ENCODE measurements around the gene AGBL1.

The AGBL1 gene

DNA sequence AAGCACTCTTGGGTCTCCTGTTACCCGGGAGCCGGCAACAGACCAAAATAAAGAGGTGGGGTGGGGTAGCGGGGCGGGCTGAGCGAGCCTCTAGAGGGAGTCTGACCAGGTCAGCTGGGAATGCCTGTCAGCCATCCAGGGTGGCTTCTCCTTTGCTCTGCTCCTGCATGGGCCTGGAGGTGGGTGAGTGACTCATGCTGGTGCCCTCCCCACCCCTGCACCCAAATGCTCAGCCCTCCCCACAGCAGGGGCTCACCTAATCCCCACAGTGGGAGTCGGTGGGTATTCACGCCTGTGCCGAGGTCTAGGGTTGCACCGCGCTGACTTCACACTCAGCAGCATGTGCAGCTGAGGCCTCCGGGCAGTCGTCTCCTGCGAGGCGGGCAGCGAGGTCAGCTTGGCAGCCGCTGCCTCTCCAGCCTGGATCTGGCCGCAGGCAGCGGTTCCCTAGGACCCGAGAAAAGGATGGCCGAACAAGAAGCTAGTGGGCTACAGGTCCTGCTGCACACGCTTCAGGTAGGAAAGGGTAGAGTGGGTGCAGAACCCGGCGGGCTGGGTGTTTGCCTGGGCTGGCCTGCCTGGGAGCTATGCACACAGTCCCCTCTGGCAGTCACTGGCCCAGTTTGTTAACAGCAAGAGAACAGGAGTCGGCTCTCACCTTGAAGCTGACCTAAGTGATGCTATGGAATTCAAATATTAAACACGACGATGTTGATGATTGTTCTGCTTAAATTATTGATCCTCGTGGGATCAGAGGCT is at the start of gene AGBL1:
Gene AGBL1, plus strand, starts transcription at position 364 of the 759 bp plus-strand sequence.
- DNase-seq, result no peak

DNA sequence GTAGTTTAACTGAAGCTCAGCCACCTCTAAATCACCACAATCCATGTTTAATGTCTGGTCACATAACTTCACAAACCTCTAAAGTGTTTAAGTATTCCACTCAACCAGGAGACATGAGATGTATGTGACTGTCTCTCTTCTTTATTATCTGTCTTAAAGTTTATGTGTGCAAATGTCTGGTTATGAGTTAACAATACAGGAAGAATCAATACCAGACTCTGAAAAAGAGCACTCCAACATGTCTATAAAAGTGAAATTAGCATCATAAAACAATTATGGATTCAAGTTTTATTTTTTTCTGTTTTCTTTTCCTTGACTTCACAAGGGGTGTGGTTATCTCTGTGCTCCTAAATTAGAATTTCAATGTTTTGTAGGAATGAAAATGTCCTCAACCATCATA is 44.8 kb upstream of the AGBL1 start:
- DNase-seq, result no peak

DNA sequence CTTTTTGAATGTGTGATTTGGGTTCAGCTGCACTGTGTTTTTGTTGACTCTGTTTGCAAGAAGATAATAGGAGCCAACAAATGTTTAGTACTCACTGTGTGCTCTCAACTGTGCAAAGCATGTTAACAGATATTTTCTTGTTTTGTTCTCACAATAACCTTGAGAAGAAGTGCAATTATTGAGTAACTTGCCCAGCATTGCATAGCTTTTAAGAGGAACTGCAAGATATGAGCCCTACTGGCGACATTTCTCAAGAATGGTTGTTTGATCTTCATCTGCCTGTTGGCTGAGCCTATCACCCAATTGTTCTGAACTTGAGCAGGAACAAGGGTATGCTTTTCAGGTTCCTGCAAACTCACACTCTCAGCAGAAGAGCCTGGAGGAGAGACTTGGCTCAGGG is 43.4 kb upstream of the AGBL1 start:
- no peak for DNase-seq

DNA sequence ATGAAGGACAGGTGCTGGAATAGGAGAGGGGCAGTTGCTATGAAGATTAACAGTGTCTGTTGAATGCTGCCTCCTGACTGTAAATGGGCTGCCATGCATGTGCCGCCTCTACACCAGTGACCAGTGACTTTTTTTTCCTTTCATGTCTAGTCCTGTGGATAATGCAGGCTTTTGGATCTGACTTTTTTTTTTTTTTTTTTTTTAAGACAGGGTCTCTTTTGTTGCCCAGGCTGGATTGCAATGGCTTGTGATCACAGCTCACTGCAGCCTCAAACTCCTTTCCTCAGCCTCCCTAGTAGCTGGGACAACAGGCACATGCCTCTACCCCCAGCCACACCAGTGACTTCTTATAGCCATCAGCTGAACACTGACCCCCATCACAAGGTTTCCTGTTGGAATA is 41.2 kb upstream of the AGBL1 start:
- no peak for DNase-seq

DNA sequence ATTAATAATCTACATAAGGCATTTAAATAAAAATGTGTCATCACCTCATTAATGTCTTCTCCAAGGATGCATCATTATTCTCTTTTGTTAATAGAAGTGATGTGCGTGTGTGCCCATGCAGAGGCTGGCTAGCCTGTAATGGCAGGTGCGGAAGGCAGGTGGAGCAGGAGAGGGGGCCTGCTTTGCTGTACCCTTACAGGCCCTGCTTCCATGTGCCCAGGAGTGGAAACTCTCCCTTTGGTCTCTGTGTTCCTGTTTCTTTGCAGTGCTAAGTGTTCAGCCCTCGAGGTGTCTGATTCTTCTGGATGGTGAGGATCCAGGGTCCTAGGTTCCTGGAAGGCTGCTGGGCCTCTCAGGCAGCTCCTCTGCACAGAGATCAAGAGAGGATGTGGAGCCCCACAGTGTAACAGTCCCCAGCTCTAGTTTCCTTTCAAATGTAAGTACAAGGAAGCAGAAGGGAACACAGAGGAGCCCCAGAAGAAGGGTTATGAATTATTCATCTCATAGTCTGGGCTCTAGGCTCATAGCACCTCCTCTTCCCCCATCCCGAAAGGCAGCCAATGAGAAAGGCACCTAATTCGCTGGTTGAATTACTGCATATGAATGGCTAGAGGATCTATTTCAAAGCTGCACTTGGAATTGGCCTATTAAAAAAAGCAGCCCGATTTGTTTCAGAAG is 39.2 kb upstream of the AGBL1 start:
- DNase-seq, result no peak

DNA sequence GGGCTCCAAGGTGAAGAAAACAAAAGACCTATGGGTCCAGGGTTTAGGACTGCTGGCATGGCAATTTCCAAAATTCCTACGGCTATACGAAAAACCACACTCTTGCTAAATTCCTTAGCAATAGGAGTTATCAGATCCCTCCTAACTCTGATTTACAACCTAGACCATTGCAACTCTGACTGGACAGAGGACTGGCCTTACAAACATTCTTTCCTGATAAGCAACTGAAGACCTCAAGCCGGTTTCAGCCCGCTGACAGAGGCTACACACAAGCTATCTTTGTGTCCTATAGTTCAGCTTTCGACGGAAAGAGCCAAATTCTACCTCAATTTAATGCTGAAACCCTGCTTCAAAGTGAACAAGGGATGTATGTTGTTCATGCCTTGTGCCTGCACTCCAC is 38.3 kb upstream of the AGBL1 start:
- DNase-seq, result no peak

DNA sequence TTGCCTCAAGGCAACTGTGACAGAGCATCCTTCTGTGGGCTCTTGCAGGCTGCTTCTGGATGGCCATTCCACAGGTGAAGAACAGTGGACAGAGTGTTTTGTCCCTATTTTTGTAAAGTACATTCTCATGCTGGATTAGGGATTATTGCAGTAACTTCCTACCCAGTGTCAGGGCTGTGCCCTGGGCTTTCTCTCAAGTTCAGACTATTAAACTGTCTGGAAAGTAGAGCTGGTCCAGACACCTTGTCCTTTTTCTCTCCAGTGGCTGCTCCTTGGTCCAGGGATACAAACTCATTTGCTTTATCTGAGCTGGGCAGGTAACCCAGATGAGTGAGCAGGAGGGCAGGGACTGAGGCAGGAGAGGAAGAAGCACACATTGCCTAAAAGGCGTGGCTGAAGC is 37.4 kb upstream of the AGBL1 start:
- DNase-seq, result no peak

DNA sequence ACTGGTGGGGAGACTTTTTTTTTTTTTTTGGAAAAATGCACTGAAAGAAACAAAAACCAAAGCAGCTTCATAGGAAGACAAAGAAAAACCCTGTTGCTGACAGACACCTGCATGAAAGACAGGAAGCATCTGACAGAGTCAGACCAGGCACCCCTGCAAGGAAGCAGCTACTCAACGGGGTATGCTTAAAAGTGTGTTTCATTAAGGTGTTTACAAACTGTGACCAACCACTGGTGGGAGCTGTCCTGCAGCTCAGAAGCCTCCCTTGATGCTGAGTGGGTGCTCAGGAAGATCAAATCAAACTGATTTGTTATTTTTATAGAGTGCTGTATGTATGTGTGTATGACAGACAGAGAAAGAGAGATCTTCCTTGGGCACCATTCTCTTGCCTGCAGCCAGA is 34.7 kb upstream of the AGBL1 start:
- no peak for DNase-seq

DNA sequence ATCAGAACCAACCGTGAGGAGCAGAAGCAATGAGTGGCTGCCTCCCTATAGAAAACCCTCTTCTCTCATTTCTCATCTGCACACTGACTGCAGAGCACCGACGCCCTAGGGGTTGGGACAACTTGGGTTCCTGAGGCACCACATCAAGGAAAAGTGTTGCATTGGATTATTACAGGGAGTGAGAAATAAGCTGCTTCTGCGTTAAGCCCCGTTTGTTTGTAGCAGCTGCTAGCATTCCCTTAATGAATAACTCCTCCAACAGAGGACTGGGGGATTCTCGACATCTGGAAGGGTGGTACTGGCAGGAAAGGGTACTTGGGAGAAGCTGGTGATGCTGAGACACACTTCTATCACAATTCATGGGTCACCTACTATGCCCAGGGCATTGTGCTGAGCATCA is 25.3 kb upstream of the AGBL1 start:
- DNase-seq, result no peak

DNA sequence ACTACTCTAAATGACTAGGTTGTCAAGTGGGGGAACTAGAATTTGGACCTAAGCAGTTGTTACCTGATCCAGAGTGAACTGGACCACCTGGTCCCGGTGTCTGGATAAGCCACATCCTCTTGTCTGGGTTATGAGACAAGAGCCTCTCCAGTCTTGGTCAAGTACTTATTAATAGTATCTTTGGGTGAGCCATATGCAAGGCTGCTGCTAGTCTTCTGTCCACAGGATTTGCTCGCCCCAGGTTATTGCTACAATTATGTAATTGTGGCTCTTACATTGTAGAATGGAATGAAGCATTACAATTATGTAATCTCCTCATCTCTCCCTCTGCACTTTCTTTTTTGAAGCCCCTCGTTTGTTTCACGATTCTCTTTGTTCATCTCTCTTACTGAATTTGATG is 24.0 kb upstream of the AGBL1 start:
- DNase-seq, result no peak

DNA sequence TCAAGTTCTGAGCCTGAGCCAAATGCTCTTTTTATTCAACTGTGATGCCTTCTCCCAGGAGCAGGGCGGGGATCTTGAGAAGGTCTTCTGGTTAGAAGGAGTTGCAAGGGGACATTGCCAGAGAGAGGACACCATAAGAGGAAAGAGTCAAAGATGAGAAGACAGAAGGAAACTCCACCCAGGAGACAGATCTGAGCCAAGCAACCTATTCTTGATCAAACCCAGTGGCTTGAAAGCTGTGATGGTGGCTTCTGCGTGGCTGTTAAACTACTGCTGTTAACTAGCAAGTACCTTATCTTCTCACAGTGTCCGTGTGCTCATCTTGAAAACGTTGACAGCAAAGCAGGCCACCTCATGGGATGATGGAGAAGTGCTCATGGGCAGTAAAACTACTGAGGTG is 19.8 kb upstream of the AGBL1 start:
- no peak for DNase-seq

DNA sequence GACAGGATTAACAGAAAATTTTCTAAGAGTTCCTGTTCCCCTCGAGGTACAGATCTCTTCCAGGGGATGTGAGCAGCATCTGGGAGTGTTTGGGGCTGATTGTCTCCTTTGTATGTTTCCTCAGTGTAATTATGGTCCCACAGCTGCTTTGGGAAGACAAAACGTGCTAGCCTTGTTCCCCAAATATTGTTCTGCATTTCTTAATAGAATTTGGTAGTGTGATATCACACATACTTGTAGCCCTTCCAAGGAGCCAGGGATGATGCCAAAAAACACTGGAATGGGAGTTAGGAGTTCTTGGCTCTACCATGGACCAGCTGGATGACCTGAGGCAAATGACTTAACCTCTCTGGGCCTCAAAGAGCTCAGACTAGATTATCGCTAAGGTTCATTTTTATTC is 19.0 kb upstream of the AGBL1 start:
- DNase-seq, result no peak

DNA sequence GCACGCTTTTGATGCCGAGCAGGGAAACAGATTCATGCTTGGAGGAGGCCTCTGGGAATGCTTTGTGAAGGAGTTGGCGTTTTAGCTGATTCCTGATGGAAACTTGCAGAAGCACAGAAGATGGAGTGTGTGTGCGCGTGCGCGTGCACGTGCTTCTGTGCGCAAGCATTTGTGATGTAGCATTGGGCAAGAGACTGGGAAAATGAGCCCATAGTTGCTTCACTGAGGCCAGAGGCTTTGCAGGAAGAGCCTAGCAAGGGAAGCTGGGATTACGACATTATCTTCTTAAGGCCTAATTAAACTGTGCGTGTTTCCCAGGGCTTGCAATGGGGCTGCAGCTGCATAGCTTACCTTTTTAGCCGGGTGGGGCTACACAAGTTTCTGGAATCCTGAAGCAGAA is 18.1 kb upstream of the AGBL1 start:
- DNase-seq, result no peak

DNA sequence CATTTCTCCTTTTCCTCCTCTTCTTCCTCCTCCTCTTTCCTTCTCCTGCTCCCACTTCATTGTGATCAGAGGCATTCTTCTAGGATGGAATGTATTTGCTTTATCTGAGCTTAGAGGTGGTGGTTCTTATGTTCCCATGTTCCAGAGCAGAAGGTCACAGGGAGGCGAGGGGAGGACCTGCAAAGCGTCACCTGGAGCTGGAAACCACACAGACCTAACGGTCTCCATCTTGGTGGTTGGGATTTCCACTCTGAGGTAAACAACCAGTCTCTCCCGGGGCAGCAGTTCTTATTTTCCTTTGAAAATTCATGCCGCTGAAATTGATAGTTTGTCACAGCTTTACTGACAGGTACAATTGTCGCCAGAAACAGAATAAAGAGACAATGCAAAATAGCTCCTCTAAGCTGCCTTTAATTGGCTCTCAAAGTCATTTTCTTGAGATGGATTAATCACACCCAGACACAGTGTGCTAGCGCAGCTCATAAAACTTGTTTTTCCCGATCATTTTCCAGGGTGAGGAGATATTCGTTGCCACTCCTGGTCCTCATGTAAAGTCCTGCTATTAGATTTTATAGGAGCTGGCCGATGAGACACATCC is 16.9 kb upstream of the AGBL1 start:
- no peak for DNase-seq

DNA sequence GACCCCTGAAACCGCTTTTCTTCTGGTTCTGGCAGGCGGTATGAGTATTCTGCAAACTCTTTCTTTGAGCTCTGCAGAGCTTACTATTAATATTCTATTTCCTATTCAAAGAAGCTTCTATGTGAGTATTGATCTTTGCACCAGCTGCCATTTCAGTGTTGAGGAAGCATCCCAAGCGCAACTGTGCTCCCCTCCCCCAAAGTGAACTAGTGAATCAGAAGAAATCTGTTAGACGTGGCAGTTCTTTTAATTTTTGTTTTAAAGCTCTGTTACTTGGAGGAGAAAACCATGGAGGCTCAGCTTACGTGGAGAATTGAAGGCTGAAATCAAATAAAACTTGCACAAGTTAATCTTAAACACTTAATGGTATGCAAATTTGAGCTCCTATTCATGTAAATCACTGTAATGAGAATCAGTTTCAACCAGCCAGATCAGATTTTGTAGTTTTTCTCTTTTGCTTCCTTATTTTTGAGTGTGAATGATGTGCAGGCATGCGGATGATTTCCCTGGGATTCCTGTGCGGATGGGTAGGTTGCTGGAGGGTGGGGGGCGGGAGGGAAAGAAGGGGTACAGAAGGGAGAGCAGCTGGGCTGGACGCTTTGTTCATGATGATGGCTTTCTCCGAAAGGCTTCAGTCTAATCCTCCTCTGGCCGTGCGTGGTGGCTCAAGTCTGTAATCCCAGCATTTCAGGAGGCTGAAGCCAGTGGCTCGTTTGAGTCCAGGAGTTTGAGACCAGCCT is 16.1 kb upstream of the AGBL1 start:
- DNase-seq, result no peak

DNA sequence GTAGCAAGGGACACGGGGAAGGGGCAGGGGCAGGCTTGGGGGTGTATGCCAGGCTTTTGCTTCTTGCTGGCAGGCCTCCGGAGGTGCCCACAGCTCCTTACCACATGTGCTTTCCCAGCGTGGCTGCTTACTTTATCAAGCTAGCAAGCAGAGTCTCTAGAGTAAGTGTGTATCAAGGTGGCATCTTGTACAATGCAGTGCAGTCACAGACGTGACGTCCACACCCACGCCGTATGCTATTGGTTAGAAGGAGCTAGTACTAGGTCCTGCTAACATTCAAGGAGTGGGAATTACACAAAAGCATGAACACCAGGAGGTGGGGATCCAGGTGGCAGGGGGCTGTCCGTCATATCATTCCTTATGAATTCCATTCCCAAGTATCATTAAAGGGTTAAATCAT is 15.3 kb upstream of the AGBL1 start:
- no peak for DNase-seq

DNA sequence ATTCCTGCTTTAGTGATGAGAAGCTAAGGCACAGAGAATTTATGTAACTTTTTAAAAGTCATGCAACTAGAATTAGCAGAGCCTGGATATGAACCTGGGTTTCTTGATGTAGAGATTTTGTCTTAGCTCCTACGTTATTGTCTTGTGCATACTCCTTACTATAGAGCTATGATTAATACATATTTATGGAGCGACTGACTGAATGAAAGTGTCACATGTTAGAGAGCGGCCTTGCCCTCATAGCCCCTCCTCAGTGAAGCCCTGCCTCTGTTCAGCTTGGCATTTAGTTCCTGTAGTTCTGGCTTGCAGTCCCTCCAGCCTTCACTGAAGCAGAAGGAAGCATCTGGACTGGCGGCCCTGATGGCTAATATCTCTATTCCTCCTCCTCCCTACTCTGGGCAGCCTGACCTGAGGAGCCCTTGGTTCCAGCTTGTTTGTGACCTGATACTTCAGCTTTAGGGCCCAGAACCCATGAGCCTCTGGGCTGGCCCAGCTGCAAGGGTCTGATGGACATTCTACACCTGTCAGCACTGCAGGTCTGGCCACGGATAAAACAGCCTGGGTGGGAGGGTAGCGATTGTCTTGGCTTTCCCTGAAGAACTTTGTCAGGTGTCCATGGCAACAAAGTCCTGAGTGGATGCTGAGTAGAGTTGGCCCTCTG is 13.4 kb upstream of the AGBL1 start:
- DNase-seq, result no peak

DNA sequence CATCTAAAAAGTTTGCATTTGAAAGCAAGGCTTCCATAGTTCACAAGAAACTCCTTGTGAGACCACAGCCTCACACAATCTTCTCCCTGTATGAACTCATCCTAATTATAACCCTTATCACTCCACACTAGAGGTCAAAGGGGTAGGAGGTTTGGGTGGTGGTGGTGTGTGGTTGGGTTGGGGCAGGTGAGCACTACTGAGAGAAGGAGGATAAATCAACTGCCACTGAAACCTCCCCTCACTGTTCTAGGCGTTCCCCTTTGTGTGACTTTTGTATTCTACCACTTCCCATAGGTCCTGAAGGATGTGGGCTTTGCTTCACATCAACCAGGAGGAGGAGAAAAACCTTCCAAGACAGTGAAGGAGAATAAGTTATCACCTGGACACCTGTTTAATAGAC is 6.4 kb upstream of the AGBL1 start:
- no peak for DNase-seq

DNA sequence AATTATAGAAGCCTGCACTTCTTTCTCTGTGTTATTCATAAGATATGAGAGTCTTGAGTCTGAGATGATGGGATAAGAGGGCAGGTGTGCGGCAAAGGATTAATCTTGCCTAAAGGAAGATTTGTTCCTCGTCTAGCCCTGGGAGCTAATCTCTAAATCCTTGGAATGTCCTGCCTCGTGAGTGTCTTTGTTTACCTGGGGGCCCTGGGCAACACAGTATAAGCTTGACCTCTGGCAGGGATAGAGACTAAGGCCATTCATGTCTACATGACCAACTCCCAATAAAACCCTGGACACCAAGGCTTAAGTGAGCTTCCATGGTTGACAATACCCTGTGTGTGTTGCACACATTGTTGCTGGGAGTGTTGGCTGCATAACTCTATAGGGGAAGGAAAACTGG is 3.2 kb upstream of the AGBL1 start:
- no peak for DNase-seq

DNA sequence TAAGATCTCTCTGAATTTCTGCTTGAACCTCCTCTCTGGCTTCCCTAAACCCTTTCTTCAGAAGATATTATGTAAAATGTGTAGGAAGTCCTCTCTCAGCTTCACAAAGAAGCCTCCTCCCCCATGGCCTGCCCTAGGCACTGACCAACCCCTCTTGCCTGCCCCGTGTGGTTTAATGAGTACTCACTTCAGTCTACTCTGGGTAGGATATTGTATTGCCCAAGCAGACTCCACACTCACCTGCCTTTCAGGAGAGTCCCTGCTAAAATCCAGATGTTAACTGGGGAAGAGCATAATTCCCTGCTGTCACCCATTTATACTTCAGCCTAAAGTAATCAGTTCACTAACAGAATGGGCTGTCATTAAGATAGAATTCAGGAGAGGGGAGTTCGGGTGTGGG is 2.6 kb upstream of the AGBL1 start:
- DNase-seq, result no peak

DNA sequence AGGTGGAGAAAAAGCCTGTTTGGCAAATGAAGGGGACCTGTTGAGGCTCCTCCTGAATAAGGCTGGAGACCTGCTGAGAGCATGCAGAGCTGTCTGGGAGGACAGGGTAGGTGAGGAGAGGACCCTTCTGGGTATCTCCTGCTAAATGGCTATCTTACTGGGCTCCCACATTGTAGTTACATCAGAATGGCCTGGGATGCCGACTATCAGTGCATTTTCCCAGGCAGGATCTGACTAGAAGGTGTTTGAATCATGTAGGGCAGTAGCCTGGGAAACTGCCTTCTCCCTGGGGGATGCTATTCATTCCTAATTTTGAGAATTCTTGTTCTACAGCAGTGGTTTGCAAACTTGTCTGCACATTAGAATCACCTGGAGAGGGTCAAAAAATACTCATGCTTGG is 631 bp downstream of the AGBL1 start:
- no peak for DNase-seq

DNA sequence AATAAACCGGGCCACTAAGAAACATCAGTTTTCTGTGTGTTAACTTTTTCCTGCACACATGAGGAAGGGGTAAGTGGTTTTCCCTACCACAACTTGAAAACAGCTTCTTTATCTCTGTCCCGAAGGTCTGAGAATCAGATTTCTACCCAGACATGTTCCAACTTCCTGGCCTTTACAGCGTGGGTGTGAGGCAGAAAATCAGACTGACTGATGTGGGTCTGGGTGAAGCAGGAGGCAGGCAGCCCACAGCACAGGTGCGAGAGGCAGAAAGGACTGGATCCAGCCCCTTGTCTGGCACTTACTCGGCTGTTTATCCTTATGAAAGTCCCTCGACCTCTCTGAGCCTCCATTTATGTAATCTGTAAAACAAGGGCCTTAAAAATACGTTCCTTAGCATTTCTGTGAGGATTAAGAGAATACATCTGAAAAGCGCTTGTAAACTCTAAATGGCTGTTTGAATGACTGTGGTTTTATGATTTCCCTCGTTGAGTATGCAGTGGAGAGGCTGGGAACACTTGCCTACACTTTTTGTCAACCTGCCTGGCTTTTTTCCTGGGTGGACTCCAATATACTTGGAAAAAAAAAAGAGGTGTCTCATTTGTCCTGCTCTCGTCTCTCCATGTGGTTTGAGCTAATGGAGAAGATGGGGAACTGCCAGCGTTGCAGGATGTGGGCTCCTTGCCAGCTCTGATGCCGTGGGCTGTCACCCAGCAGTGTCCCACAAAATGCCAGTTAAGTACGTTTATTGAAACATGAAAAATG is 3.1 kb downstream of the AGBL1 start:
- no peak for DNase-seq

Measured in CD4-positive, alpha-beta T cell treated with Interleukin-10 for 1 hour (primary cell).